Type B pancreatic cell (in vitro differentiated cells): ENCODE data around the gene TBC1D14. TPM values are rescaled to one million over a fixed set of nuclear protein-coding genes. Genes with fewer than 3 reads are reported as not detected.
A peak's percentile ranks its signal among the peaks of the same experiment; 100 is the strongest.

Experiments
- DNase-seq: peaks from one replicate; pipeline ENCODE4 v3.0.0; 2021; ENCODE audit warnings: mixed read lengths; ENCODE audit not compliant: unreplicated experiment; ENCODE audit errors: extremely low spot score
- H3K27ac Mint-ChIP-seq: 2 replicates; pipeline ENCODE4 v1.8.0; 2021; ENCODE audit warnings: mild to moderate bottlenecking, mixed read lengths
- H3K27me3 Mint-ChIP-seq: 2 replicates; pipeline ENCODE4 v1.8.0; 2021; ENCODE audit warnings: mixed read lengths
- H3K36me3 Mint-ChIP-seq: 2 replicates; pipeline ENCODE4 v1.8.0; 2021; ENCODE audit warnings: mixed read lengths
- H3K4me1 Mint-ChIP-seq: one replicate; pipeline ENCODE4 v1.8.0; 2021; ENCODE audit warnings: mixed read lengths; ENCODE audit not compliant: unreplicated experiment
- H3K4me3 Mint-ChIP-seq: 2 replicates; pipeline ENCODE4 v1.8.0; 2021; ENCODE audit warnings: mild to moderate bottlenecking, mixed read lengths
- H3K9me3 Mint-ChIP-seq: 2 replicates; pipeline ENCODE4 v1.8.0; 2021; ENCODE audit warnings: mixed read lengths
- CTCF ChIP-seq: fragments of 200-600 bp; sonication (generic); conservative IDR thresholded peaks from 2 replicates; pipeline ENCODE4 v1.5.0; 2021; ENCODE audit warnings: antibody characterized with exemption, mild to moderate bottlenecking
- total RNA-seq: library from RNA; stranded (reverse); gene quantifications from 2 replicates; pipeline ENCODE4 v1.2.1, GENCODE V29; 2021; ENCODE audit warnings: low replicate concordance

The TBC1D14 gene
- total RNA-seq, 1 donor from 2014 or later = 55.9 TPM

GRCh38 chr4:6924361-6924779, 14.7 kb downstream of the TBC1D14 start:
- DNase-seq = no peak
- Mint-ChIP-seq H3K9me3 (no peaks in the 10 kb centered on the region), H3K4me3 (no peak overlapping the region), H3K4me1 (peaks cover 48% of the 10 kb centered on the region), H3K27ac (no peak overlapping the region), H3K27me3 (no peaks in the 10 kb centered on the region), H3K36me3 (peaks cover 22% of the 10 kb centered on the region)
- no peak for TF ChIP-seq CTCF

GRCh38 chr4:6925357-6925836, 15.8 kb downstream of the TBC1D14 start:
- H3K27me3 Mint-ChIP-seq = no peaks in the 10 kb centered on the region
- H3K36me3 Mint-ChIP-seq = peaks cover 22% of the 10 kb centered on the region
- no peak for TF ChIP-seq CTCF
- H3K9me3 Mint-ChIP-seq = no peaks in the 10 kb centered on the region
- no peak for DNase-seq
- no peak overlapping the region for H3K4me3 Mint-ChIP-seq
- H3K4me1 Mint-ChIP-seq = peaks cover 53% of the 10 kb centered on the region
- H3K27ac Mint-ChIP-seq = no peak overlapping the region

GRCh38 chr4:6926081-6926480, 16.5 kb downstream of the TBC1D14 start:
- Mint-ChIP-seq H3K9me3 (no peaks in the 10 kb centered on the region), H3K4me3 (no peak overlapping the region), H3K27ac (peak overlapping the region; percentile 78), H3K4me1 (peaks cover 50% of the 10 kb centered on the region), H3K36me3 (peaks cover 22% of the 10 kb centered on the region), H3K27me3 (no peaks in the 10 kb centered on the region)
- DNase-seq = no peak
- no peak for TF ChIP-seq CTCF

GRCh38 chr4:6926681-6927478, 17.3 kb downstream of the TBC1D14 start:
- no peak for TF ChIP-seq CTCF
- no peak for DNase-seq
- Mint-ChIP-seq H3K9me3 (no peaks in the 10 kb centered on the region), H3K27me3 (no peaks in the 10 kb centered on the region), H3K36me3 (peaks cover 26% of the 10 kb centered on the region), H3K4me3 (peak overlapping the region; percentile 44), H3K4me1 (peaks cover 56% of the 10 kb centered on the region), H3K27ac (peak overlapping the region; percentile 78)

DNA sequence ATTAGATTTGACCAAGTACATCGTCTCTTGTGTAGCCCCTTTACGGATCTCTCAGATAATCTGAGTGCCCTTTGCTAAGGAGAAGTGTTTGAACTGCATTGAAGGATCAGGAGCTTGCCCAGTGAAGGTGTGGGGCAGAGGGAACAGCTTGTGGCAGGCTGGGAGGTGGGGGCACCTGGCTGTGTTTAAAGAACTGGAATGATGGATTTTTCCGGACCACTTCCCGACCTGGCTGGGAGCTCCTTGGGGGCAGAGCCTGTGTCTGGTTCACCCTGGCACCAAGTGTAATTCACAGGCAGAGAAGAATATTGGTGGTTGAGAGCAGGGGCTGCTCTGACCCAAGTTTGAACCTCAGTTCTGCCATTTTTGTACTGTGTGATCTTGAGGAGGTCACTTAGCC, 18.5 kb downstream of the TBC1D14 start:
- H3K27me3 Mint-ChIP-seq = no peaks in the 10 kb centered on the region
- no peaks in the 10 kb centered on the region for H3K9me3 Mint-ChIP-seq
- no peak overlapping the region for H3K27ac Mint-ChIP-seq
- no peak for DNase-seq
- H3K36me3 Mint-ChIP-seq = peaks cover 27% of the 10 kb centered on the region
- no peak for TF ChIP-seq CTCF
- peaks cover 49% of the 10 kb centered on the region for H3K4me1 Mint-ChIP-seq
- H3K4me3 Mint-ChIP-seq = peak overlapping the region; percentile 24
